ENCODE data around the gene FOXP1. TPM values are rescaled to one million over a fixed set of nuclear protein-coding genes. Genes with fewer than 3 reads are reported as not detected.

The FOXP1 gene
- total RNA-seq, 1 donor from 2014 or later = 107 TPM

DNA sequence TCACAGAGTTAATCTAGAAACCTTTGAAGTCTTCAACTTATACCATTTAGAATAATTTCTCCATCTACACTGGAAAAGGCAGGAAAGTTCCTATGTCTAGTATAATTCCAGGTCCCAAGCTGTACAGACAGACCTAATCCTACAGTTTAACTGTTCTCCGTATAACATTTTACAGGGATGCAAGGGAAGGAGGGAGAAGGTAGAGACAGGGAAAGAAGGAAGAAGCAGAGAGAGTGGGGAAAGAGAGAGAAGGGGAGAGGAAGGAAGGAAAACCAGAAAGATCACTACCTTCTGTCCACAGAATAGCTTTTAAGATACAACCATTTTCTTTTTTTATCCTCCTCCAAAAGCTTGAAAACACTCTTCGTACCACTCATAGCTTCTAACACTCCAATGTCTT, 185.8 kb downstream of the FOXP1 start:
- H3K9me3 ChIP-seq (ENCODE audit: insufficient read depth, low read depth, low read length) = no peaks in the 10 kb centered on the region
- H3K27me3 Mint-ChIP-seq (ENCODE audit: low read depth, unreplicated experiment) = no peaks in the 10 kb centered on the region
- DNase-seq (ENCODE audit: low read depth) = no peak
- H3K4me1 Mint-ChIP-seq (ENCODE audit: low read depth, unreplicated experiment) = peaks cover 27% of the 10 kb centered on the region
- H3K36me3 ChIP-seq (ENCODE audit: insufficient read depth, low read length) = no peaks in the 10 kb centered on the region
- H3K4me3 Mint-ChIP-seq (ENCODE audit: unreplicated experiment) = no peak overlapping the region
- peaks cover 50% of the 10 kb centered on the region for H4K20me1 ChIP-seq (ENCODE audit: insufficient read depth, low read length)
- H3K9me3 Mint-ChIP-seq (ENCODE audit: unreplicated experiment) = no peaks in the 10 kb centered on the region
- H3K79me2 ChIP-seq (ENCODE audit: insufficient read depth, low read length) = peaks cover 86% of the 10 kb centered on the region
- TF ChIP-seq EZH2 (IDR thresholded peaks at IDR 0.05; ENCODE audit: insufficient read depth, low read length) = no peak
- TF ChIP-seq, protein P1, sequence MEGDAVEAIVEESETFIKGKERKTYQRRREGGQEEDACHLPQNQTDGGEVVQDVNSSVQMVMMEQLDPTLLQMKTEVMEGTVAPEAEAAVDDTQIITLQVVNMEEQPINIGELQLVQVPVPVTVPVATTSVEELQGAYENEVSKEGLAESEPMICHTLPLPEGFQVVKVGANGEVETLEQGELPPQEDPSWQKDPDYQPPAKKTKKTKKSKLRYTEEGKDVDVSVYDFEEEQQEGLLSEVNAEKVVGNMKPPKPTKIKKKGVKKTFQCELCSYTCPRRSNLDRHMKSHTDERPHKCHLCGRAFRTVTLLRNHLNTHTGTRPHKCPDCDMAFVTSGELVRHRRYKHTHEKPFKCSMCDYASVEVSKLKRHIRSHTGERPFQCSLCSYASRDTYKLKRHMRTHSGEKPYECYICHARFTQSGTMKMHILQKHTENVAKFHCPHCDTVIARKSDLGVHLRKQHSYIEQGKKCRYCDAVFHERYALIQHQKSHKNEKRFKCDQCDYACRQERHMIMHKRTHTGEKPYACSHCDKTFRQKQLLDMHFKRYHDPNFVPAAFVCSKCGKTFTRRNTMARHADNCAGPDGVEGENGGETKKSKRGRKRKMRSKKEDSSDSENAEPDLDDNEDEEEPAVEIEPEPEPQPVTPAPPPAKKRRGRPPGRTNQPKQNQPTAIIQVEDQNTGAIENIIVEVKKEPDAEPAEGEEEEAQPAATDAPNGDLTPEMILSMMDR (IDR thresholded peaks at IDR 0.05; ENCODE audit: insufficient read depth, low read depth, low read length) = no peak
- H3K27ac Mint-ChIP-seq (ENCODE audit: unreplicated experiment) = no peak overlapping the region
- peaks cover 23% of the 10 kb centered on the region for H3K4me1 ChIP-seq (ENCODE audit: insufficient read depth, low read length)
- H3K4me2 ChIP-seq (ENCODE audit: low read length) = no peak overlapping the region
- H3K27me3 ChIP-seq (ENCODE audit: insufficient read depth, low read length) = no peaks in the 10 kb centered on the region
- no peak for FAIRE-seq
- H3K9ac ChIP-seq (ENCODE audit: low read length) = no peak overlapping the region
- peaks cover 3% of the 10 kb centered on the region for H3K36me3 Mint-ChIP-seq (ENCODE audit: low read depth, unreplicated experiment)
- no peak overlapping the region for H3K27ac ChIP-seq (ENCODE audit: low read depth, low read length)
- H2AFZ ChIP-seq (ENCODE audit: low read depth, low read length) = no peak overlapping the region
- H3K4me3 ChIP-seq (ENCODE audit: insufficient read depth, low read depth, low read length) = no peak overlapping the region

DNA sequence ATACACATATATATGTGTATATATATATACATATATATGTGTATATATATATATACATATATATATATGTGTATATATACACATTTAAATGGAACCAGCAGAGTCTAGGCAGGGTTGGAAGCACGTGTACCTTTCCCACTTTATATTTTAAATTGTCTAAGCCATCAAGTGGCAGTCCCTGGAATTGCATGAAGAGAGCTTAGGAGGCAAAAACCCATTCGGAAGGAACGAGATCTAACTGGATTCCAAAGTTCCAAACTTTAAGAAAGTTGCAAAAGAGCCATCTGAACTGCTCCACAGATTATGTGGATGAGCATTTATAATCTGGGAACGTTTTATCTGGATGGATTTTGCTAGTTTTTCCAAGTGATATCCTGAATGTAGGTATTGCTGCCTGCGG, 186.5 kb downstream of the FOXP1 start:
- TF ChIP-seq, protein P1 (IDR thresholded peaks at IDR 0.05; ENCODE audit: insufficient read depth, low read depth, low read length) = peak; percentile 33
- TF ChIP-seq EZH2 (IDR thresholded peaks at IDR 0.05; ENCODE audit: insufficient read depth, low read length) = no peak
- Histone ChIP-seq H3K79me2 (ENCODE audit: insufficient read depth, low read length) (peaks cover 87% of the 10 kb centered on the region), H3K4me3 (ENCODE audit: insufficient read depth, low read depth, low read length) (no peak overlapping the region), H3K27ac (ENCODE audit: low read depth, low read length) (no peak overlapping the region), H3K9ac (ENCODE audit: low read length) (no peak overlapping the region), H2AFZ (ENCODE audit: low read depth, low read length) (no peak overlapping the region), H3K27me3 (ENCODE audit: insufficient read depth, low read length) (no peaks in the 10 kb centered on the region), H3K4me2 (ENCODE audit: low read length) (no peak overlapping the region), H3K9me3 (ENCODE audit: insufficient read depth, low read depth, low read length) (no peaks in the 10 kb centered on the region), H3K4me1 (ENCODE audit: insufficient read depth, low read length) (peaks cover 23% of the 10 kb centered on the region), H4K20me1 (ENCODE audit: insufficient read depth, low read length) (peaks cover 50% of the 10 kb centered on the region), H3K36me3 (ENCODE audit: insufficient read depth, low read length) (no peaks in the 10 kb centered on the region)
- no peak overlapping the region for H3K27ac Mint-ChIP-seq (ENCODE audit: unreplicated experiment)
- DNase-seq (ENCODE audit: low read depth) (no peak), FAIRE-seq (peak; percentile 62)
- no peak overlapping the region for H3K4me3 Mint-ChIP-seq (ENCODE audit: unreplicated experiment)
- H3K4me1 Mint-ChIP-seq (ENCODE audit: low read depth, unreplicated experiment) = peaks cover 27% of the 10 kb centered on the region
- no peaks in the 10 kb centered on the region for H3K9me3 Mint-ChIP-seq (ENCODE audit: unreplicated experiment)
- H3K27me3 Mint-ChIP-seq (ENCODE audit: low read depth, unreplicated experiment) = no peaks in the 10 kb centered on the region
- peaks cover 3% of the 10 kb centered on the region for H3K36me3 Mint-ChIP-seq (ENCODE audit: low read depth, unreplicated experiment)

DNA sequence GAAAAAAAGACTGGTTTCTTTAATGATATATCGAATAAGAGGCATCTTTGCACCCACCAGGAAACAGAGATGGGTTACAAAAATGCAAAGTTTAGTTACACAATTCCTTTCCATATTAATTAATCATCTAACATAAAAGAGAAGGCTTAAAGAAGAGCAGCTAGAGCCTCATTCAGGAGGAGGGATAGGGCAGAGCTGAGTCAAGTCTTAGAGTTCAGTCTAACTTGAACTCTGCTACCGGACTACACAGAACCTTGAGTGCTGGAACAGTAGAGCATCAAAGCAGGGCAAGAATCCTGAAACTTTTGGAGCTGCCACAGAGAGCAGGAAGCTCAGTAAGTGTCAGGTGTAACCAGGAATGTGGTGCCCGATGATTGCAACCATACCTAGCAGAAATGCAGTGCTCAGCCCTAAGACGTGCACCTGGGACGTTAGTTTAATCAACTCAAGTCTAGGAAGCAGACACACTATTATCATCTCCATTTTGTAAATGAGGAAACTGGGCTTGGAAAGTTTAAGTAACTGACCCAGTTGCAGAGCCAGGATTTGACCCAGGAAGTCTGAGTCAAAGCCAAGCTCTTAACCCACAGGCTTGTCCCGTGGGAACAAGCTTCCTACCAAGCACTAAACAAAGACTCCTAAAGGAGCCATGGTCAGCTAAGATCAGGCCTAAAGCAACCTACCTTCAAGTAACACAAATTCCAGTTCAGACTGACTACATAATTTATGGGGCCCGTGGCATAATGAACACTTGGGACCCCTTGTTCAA, 187.4 kb downstream of the FOXP1 start:
- no peaks in the 10 kb centered on the region for H3K9me3 Mint-ChIP-seq (ENCODE audit: unreplicated experiment)
- Histone ChIP-seq H3K4me3 (ENCODE audit: insufficient read depth, low read depth, low read length) (no peak overlapping the region), H3K27me3 (ENCODE audit: insufficient read depth, low read length) (no peaks in the 10 kb centered on the region), H3K36me3 (ENCODE audit: insufficient read depth, low read length) (no peaks in the 10 kb centered on the region), H2AFZ (ENCODE audit: low read depth, low read length) (no peak overlapping the region), H3K79me2 (ENCODE audit: insufficient read depth, low read length) (peaks cover 88% of the 10 kb centered on the region), H3K4me1 (ENCODE audit: insufficient read depth, low read length) (peaks cover 19% of the 10 kb centered on the region), H4K20me1 (ENCODE audit: insufficient read depth, low read length) (peaks cover 50% of the 10 kb centered on the region), H3K9ac (ENCODE audit: low read length) (no peak overlapping the region), H3K27ac (ENCODE audit: low read depth, low read length) (peak overlapping the region; percentile 34), H3K4me2 (ENCODE audit: low read length) (peak overlapping the region; percentile 55), H3K9me3 (ENCODE audit: insufficient read depth, low read depth, low read length) (no peaks in the 10 kb centered on the region)
- no peak overlapping the region for H3K4me3 Mint-ChIP-seq (ENCODE audit: unreplicated experiment)
- H3K27ac Mint-ChIP-seq (ENCODE audit: unreplicated experiment) = peak overlapping the region; percentile 72
- H3K4me1 Mint-ChIP-seq (ENCODE audit: low read depth, unreplicated experiment) = peaks cover 31% of the 10 kb centered on the region
- FAIRE-seq (peak; percentile 66), DNase-seq (ENCODE audit: low read depth) (peak; percentile 52)
- H3K27me3 Mint-ChIP-seq (ENCODE audit: low read depth, unreplicated experiment) = no peaks in the 10 kb centered on the region
- peaks cover 3% of the 10 kb centered on the region for H3K36me3 Mint-ChIP-seq (ENCODE audit: low read depth, unreplicated experiment)
- TF ChIP-seq EZH2 (IDR thresholded peaks at IDR 0.05; ENCODE audit: insufficient read depth, low read length) = no peak
- TF ChIP-seq, protein P1 (IDR thresholded peaks at IDR 0.05; ENCODE audit: insufficient read depth, low read depth, low read length) = no peak

All from astrocyte (in vitro differentiated cells and primary cell).